Fibroblast of skin of right biceps (primary cell): ENCODE measurements around the gene BSG.
A peak's percentile ranks its signal among the peaks of the same experiment; 100 is the strongest.
"Not testable (repeated sequence)": the region's sequence is repeated elsewhere in the genome, so short reads cannot be mapped to it uniquely, and the experiment has no call there.

Source experiments
- DNase-seq: peaks from one replicate; pipeline ENCODE4 v3.0.0-alpha.2; 2013

BSG gene

DNA sequence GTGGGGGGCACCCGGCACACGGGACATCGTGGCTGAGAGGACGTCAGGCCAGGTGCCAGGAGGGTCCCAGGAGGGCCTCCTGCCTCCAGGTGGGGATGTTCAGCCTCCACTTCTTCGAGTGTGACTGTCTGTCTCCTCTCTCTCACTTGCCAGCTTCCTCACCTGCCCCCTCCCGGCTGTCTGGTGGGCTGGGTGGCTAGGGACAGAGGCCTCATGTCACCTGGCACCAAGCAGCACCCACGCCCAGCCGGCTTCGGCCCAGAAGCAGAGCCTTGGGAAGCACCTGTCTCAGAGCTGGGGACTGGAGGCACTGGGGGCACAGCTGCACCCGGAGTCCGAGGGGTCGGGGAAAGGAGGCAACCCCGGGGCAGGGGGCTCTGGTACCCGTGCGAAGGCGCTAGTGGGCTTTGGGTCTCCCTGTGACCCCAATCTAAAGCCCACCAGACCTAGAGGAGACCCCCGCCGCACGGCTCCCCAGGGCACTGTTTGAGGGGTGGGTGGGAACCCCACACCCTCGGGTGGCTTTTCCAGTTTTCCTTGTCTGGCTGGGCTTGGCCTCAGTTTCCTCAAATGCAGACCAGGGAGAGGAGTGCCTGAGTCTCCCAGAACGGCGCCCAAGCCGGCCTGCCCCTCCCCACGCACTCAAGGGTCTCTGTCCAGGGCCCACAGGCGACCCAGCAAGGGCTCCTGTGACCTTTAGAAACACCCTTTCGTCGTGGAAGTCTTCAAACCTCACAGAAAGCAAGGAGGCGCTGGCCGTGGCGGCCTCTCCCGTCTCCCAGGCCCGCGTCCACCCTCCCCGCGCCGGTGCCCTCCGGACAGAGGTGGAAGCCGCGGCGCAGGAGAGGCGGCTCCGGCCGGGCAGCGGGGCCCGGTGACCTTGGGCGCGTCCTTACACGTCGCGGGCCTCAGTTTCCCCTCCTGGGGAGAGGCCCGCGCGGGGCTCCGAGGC is 16.6 kb downstream of the BSG start:
- no peak for DNase-seq

DNA sequence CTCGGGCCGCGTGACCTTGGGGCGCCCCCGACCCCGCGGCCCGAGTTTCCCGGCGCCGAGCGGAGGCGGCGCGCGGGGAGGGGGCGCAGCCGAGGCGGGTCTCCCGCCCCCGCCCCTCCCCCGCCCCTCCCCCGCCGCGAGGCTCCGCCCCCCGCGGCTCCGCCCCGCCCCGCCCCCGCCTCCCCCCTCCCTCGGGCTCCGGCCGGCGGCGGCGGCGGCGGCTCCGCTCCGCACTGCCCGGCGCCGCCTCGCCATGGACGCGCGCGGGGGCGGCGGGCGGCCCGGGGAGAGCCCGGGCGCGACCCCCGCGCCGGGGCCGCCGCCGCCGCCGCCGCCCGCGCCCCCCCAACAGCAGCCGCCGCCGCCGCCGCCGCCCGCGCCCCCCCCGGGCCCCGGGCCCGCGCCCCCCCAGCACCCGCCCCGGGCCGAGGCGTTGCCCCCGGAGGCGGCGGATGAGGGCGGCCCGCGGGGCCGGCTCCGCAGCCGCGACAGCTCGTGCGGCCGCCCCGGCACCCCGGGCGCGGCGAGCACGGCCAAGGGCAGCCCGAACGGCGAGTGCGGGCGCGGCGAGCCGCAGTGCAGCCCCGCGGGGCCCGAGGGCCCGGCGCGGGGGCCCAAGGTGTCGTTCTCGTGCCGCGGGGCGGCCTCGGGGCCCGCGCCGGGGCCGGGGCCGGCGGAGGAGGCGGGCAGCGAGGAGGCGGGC is 17.4 kb downstream of the BSG start, which contains the start of gene HCN2:
HCN2 (plus strand) TSS at position 189 of the 703 bp plus-strand sequence; CDS start at position 254, 65 bp downstream.
- no peak for DNase-seq

DNA sequence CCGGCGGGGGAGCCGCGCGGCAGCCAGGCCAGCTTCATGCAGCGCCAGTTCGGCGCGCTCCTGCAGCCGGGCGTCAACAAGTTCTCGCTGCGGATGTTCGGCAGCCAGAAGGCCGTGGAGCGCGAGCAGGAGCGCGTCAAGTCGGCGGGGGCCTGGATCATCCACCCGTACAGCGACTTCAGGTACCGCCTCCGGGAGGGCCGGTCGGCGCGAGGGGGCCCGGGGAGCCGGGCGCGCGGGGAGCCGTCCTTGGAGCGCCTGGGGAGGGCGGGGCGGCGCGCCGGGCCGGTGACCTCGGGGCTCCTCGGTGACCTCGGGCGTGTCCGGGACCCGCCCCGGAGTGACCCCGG is 18.0 kb downstream of the BSG start:
- DNase-seq, result peak; percentile 44

DNA sequence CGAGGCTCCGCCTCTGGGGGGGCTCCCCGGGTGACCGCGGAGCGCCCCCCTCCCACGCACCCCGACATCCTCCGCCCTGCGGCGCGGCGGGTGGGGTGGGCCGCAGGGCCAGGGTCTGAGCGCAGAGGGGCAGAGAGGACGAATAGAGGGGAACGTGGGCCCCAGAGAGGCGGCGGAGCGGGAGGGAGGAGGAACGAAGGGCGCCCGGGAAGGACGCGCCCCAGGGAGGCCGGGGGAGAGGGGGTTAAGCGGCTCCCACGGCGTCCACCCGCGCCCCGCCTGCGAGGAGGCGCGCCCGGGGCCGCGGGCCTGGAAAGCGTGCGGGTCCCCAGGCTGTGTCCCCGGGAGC is 18.3 kb downstream of the BSG start:
- DNase-seq, result no peak

DNA sequence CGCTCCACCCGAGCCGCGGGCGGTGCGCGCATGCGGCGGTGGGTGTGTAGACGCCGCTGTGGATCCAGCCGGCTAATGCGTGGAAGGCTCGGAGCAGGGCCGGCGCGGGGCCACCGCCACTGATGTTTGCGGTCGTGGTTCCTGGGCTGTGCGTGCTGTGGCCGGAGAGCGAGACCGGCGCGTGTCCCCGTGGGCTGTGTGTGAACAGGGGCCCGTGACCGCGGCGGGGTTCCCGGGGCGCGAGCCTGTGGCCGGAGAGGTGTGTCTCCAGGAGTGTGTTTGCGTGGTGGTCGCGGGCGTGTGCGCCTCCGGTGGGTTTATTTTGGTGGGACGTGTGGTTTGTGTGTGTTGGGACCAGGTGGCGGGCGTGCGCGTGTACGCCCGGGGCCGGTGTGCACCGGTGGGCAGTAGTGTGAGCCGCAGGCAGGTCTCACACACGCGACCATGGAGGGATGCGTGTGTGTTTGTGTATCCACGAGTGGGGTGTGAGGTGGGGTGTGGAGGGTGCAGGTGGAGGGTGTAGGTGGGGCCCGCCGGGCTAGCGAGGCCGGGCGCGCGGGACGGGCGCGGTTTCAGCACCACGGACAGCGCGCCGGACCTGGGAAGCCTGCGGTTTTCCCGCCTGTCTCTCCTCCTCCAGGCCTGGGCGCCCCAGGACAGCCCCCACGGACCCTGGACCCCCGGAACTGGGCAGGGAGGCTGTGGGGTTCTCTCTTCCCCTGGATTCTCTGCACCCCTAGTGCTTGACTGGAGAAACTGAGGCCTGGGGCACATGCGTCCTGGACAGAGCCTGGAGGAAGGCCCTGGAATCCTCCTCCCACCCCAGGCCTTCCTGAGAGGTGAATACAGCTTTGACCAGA is 18.9 kb downstream of the BSG start:
- DNase-seq, result no peak

DNA sequence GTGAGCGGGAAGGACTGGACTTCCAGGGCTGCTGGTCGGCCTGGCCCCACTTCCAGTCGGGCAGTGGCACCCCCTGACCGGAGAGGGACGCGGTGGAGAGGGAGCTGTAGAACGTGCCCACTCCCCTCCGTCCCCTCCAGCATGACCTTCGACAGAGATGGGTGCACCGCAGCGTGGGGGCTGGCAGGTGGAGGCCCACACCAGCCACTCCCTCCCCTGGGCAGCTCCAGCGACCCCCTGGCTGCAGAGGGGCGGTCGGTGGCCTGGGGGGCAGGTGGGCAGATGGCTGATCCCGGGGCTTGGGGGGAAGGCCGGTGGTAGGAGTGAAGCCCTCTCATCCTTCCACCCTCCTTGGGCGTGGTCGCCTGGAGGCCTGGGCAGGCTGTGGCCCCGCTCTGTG is 19.7 kb downstream of the BSG start:
- DNase-seq, result no peak

DNA sequence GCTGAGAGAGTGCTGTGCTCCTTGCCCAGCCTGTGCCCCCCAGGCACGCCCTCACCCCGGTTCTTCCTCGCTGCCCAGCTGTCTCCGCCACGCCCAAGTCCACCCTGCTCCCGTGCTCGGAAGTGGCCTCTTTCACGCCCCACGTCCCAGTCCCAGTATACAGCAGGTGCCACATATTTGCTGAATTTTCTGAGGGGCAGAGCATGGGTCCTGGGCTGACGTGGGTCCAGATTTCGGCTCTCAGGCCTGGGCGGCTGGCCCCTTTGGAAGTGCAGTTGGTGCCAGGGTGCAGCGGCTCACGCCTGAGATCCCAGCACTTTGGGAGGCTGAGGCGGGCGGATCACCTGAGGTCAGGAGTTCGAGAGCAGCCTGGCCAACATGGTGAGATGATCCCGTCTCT is 20.7 kb downstream of the BSG start:
- DNase-seq, result no peak

DNA sequence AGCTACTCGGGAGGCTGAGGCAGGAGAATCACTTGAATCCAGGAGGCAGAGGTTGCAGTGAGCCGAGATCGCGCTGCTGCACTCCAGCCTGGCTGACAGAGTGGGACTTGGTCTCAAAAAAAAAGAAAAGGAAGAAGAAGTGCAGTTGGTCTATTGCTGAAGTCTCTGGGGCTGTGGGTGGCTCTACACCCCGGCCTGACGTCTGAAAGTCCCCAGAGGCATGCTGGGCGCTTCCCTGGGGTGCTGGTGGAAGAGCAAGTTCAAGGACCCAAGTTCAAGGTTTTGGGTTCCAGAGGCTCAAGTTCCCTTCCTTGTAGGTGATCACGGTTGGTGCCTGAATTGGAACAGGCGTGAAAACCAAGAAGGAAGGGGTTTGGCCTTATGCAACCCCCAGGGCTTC is 21.1 kb downstream of the BSG start:
- no peak for DNase-seq

DNA sequence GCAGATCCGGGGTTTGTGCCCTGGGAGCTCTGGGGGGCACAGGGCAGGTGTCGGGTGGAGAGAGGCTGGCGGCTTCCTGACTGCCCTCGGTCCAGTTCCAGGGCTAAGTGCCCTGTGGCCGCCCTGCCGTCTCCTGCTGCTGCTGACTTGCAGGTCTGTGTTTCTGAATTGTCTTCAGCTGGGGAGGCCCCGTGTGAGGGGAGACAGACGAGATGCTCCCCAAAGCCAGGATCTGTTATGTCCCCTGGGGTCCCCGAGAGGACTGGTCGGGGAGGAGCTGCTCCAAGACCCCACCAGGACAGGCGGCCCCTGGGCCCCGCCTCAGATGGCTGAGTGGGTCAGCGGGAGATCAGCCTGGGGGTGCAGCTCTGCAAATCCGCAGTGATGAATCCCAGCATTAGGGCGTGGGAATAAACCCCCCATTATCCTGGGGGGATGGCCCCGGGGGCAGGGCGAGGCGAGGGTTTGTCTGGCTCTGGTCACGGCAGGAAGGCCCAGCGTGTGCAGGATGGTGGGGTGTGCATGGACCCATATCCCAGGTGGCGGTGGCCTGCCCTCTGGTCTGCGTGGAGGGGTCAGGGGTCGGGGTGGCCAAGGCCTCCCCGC is 22.0 kb downstream of the BSG start:
- no peak for DNase-seq

DNA sequence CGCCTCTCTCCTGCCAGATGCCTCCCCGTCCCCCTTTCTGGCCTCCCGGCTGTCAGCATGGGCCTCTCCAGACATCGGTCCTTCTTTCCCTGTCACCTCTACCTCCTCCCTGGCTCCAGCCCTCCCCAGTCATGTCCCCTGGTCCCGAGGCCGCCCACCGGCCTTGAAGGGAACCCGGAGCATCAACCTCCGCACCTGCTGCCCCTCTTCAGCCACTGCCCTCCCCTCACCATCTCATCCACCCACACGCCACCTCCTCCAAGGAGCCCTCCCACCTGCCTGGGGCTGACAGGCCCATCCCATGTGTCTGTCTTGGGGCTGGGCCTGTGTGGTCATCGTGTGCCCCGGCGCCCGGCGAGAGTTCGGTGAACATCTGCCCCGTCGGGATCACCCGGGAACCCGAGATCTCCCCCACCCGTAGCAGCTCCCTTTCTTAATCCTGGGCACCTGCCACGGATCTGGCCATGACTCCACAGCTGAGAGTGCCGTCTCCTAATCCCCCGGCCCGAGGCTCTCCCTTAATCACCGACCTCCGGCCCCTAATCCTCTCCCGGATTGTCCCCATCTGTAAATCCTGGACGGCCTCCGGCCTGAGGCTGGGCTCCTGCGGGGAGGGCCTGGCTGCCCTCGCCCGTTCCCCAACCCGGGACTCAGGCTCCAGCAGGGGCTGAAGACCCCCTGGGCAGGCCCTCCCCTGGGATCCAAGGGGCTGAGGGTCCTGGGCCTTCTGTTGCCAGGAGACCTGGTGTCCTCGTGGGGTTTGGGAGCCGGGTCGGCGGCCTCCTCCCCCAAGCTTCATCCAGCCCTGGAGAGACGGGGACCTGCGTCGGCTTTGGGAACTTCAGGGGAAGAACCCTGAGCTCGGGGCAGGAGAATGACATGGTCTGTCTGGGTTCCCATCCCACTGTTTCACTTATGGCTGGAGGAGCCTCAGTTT is 23.2 kb downstream of the BSG start:
- no peak for DNase-seq

DNA sequence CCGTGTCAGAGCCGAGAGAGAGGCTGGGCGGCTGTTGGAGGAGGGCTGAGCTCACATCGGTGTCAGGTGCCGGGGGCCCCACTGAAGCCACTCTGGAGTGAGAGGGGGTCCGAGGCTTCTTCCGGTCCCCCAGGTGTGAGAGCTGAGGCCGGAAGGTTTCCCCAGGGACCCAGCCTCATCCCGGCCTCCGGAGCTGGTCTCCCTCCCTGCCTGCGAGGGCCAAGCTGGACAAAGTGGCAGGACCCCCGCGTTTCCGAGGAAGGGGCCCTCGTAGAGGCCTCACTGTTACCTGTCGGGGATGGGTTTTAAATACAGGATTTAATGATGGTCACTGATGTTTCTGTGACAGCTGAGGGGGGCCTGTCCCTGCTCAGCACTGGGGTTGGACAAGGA is 23.9 kb downstream of the BSG start:
- no peak for DNase-seq

DNA sequence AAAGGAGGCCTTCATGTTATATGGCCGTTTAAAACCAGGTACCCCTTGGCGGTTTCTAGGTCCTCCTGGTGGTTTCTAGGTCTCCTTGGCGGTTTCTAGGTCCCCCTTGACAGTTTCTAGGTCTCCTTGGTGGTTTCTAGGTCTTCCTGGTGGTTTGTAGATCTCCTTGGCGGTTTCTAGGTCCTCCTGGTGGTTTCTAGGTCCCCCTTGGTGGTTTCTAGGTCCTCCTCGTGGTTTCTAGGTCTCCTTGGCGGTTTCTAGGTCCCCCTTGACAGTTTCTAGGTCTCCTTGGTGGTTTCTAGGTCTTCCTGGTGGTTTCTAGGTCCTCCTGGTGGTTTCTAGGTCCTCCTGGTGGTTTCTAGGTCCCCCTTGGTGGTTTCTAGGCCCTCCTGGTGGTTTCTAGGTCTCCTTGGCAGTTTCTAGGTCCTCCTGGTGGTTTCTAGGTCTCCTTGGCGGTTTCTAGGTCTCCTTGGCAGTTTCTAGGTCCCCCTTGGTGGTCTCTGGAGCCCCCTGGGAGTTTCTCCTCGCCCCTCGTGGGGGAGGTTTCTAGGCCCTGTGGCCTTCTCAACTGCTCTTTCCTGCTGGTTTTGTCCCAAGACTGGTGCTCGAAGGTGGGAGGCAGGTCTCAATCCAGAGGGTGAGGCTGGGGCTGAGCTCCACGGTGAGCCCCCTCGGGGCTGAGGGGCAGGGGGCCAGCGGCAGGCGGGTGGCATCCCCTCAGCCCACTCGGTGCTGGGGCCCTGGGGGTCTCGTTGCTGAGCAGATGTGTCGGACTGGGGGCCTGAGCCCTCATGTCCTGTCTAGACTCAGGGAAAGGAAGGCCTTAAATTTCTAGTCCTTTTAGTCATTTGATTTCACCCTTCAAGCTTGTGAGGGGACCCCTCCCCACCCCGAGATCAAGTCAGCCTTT is 25.3 kb downstream of the BSG start:
- no peak for DNase-seq

DNA sequence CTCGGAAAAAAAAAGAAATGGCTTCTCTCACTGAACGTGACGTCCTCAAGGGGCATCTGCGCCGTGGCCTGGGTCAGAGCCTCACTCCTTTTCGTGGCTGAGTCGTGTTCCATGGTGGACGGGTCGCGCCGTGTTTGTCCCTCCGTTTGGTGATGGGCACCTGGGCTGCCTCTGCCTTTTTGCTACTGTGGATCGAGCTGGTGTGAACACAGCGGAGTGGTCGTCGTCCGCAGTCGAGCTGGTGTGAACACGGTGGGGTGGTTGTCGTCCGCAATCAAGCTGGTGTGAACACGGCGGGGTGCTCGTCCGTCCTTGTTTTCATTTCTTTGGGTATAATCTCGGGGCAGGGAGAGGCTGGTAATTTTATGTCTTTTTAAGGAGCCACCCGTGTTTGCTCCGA is 28.9 kb downstream of the BSG start:
- DNase-seq, result no peak

DNA sequence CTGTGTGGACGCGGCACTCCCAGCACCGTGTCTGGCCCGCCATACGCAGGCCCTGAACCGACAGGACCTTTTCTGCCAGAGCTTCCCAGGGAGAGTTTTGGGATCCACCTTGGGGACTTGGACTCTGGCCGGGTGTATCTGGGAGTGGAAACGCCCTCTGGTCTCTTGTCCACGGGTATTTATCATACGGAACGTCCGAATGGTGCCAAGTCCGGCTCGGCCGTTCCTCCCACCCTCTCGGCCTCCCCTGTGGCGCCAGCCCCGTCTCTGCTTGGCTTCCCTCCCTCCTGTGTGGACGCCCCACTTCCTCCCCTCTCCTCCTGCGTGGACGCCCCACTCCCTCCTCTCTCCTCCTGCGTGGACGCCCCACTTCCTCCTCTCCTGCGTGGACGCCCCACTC is 29.4 kb downstream of the BSG start:
- no peak for DNase-seq

DNA sequence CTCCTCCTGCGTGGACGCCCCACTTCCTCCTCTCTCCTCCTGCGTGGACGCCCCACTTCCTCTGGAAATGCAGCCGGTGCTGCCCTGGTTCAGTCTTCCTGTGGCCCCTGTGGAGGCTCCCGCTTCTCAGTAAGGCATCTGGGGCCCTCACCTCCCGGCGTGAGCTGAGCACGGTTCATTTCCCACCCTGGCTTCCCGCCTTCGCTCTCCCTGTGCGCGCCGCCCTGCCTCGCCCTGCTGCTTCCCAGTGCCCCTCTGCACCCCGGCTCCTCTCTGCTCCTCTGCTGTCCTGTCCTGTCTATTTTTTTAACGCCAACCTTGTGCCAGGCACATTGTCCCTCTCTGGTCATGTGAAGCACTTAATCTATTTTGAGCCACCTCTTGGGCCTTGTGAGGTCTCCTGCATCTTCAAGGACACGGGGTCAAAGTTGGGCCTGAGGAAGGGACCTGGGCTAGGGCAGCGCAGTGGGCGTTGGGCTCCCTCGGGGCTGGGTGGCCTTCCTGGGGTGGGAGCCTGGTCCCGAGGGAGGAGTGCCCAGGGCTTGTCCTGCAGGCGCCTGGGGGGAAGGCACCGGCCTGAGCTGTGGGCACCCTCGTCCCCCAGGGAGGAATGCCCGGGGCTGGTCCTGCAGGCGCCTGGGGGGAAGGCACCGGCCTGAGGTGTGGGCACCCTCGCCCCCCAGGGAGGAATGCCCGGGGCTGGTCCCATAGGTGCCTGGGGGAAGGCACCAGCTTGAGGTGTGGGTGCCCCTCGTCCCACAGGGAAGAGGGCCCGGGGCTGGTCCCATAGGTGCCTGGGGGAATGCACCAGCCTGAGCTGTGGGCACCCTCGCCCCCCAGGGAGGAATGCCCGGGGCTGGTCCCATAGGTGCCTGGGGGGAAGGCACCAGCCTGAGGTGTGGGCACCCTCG is 30.2 kb downstream of the BSG start:
- DNase-seq, result no peak

DNA sequence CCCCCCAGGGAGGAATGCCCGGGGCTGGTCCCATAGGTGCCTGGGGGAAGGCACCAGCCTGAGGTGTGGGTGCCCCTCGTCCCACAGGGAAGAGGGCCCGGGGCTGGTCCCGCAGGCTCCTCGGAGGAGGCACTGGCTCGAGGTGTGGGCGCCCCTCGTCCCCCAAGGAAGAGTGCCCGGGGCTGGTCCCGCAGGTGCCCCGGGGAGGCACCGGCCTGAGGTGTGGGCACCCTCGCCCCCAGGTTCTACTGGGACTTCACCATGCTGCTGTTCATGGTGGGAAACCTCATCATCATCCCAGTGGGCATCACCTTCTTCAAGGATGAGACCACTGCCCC is 30.9 kb downstream of the BSG start:
- DNase-seq, result not testable (repeated sequence)

DNA sequence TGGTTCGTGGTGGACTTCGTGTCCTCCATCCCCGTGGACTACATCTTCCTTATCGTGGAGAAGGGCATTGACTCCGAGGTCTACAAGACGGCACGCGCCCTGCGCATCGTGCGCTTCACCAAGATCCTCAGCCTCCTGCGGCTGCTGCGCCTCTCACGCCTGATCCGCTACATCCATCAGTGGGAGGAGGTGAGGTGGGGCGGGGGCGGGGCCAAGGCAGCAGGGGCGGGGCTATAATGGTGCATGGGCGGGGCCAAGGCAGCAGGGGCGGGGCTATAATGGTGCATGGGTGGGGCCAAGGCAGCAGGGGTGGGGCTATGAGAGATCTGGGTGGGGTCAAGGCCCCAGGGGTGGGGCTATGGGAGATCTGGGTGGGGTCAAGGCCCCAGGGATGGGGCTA is 31.4 kb downstream of the BSG start:
- not testable (repeated sequence) for DNase-seq

DNA sequence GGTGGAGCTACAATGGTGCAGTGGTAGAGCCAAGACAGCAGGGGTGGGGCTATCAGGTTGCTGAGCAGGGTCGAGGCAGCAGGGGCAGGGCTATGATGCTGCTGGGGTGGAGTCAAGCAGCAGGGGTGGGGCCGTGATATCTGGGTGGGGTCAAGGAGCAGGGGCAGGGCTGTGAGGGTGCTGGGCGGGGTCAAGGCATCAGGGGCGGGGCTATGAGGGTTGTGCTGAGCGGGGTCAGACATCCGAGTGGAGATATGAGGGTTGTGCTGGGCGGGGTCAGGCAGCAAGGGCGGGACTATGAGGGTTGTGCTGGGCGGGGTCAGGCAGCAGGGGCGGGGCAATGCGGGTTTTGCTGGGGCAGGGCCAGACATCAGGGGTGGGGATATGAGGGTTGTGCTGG is 32.0 kb downstream of the BSG start:
- no peak for DNase-seq

DNA sequence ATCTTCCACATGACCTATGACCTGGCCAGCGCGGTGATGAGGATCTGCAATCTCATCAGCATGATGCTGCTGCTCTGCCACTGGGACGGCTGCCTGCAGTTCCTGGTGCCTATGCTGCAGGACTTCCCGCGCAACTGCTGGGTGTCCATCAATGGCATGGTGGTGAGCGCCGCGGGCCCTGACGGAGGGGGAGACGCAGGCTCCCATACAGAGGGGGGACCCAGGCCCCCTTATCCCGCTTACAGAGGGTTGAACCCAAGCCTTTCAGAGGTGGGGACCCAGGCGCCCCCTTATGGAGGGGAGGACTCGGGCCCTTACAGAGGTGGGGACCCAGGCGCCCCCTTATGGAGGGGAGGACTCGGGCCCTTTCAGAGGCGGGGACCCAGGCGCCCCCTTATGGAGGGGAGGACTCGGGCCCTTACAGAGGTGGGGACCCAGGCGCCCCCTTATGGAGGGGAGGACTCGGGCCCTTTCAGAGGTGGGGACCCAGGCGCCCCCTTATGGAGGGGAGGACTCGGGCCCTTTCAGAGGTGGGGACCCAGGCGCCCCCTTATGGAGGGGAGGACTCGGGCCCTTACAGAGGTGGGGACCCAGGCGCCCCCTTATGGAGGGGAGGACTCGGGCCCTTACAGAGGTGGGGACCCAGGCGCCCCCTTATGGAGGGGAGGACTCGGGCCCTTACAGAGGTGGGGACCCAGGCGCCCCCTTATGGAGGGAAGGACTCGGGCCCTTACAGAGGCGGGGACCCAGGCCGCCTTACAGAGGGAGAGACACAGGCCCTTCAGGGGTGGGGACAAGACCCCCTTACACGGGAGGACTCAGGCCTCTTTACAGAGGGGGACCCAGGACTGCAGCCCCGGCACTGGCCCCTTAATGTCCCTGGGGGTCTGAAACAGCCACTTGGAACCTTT is 32.9 kb downstream of the BSG start:
- not testable (repeated sequence) for DNase-seq
